Calu3 (cell line): ENCODE measurements around the gene HLA-B. TPM values are rescaled to one million over a fixed set of nuclear protein-coding genes. Genes with fewer than 3 reads are reported as not detected.

Experiments
- BruUV-seq: library from RNA; stranded (reverse); fragments of 400-500 nt; replicated peaks from 2 replicates; lab custom pipeline; 2021; lab: Mats Ljungman, UMichigan
- CTCF ChIA-PET: fragments of 300-600 bp; sonication (Branson Sonifier 250); formaldehyde crosslinking; loops from one replicate; lab custom pipeline; 2022; ENCODE audit warnings: antibody characterized with exemption; lab: Charles Lee
- DNase-seq: peaks from one replicate; pipeline ENCODE4 v3.0.0; 2022
- H3K27ac Mint-ChIP-seq: one replicate; pipeline ENCODE4 v1.8.0; 2022; ENCODE audit warnings: mixed read lengths; ENCODE audit not compliant: unreplicated experiment
- H3K27me3 Mint-ChIP-seq: one replicate; pipeline ENCODE4 v1.8.0; 2022; ENCODE audit warnings: mixed read lengths; ENCODE audit not compliant: unreplicated experiment
- H3K36me3 Mint-ChIP-seq: one replicate; pipeline ENCODE4 v1.8.0; 2022; ENCODE audit warnings: mild to moderate bottlenecking, moderate library complexity, mixed read lengths; ENCODE audit not compliant: insufficient read depth, unreplicated experiment
- H3K4me1 Mint-ChIP-seq: one replicate; pipeline ENCODE4 v1.8.0; 2022; ENCODE audit warnings: mild to moderate bottlenecking, low read depth, mixed read lengths; ENCODE audit not compliant: unreplicated experiment
- H3K4me3 Mint-ChIP-seq: one replicate; pipeline ENCODE4 v1.8.0; 2022; ENCODE audit warnings: mild to moderate bottlenecking, low read depth, moderate library complexity, mixed read lengths; ENCODE audit not compliant: unreplicated experiment
- H3K9me3 Mint-ChIP-seq: one replicate; pipeline ENCODE4 v1.8.0; 2022; ENCODE audit warnings: low read depth, mixed read lengths; ENCODE audit not compliant: unreplicated experiment
- intact Hi-C: fragments of 100-400 bp; cut with micrococcal nuclease; formaldehyde crosslinking; loops from one replicate; pipeline ENCODE4 v1.10.0; 2022; ENCODE audit not compliant: unreplicated experiment
- total RNA-seq: library from RNA; stranded (reverse); gene quantifications from 2 replicates; pipeline ENCODE4 v1.2.3, GENCODE V29; 2022
- TF ChIP-seq, protein P1 (sequence below): fragments of 200-600 bp; IDR thresholded peaks from one replicate; pipeline ENCODE4 v1.8.0; 2022; ENCODE audit warnings: antibody characterized with exemption; ENCODE audit not compliant: unreplicated experiment

The HLA-B gene
- total RNA-seq, 1 experiment from 2014 or later, result 1,078 TPM

DNA sequence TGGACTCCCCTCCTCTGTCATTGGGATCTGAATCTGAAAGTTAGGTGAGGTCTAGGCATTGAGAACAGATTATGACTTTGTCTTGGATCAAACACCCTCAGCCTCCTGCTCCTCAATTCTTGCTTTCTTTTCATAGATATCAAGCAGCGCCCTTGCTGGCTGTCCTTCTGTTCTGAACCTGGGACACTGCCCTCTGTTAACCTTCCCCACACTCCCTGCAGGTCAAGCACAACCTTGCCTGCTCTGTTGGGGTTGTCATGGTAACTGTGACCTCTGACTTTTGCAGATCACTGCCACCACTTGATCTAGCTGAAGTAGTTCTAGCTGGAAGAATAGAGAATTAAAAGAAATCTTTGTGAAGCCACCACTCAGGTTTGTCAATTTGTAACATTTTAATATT, 30.0 kb upstream of the HLA-B start:
- Mint-ChIP-seq H3K27me3 (peaks cover 58% of the 10 kb centered on the region), H3K9me3 (peaks cover 2% of the 10 kb centered on the region), H3K27ac (no peak overlapping the region), H3K36me3 (no peaks in the 10 kb centered on the region), H3K4me3 (no peak overlapping the region), H3K4me1 (no peaks in the 10 kb centered on the region)
- no peak for DNase-seq
- no TSS peak for BruUV-seq
- CTCF ChIA-PET, result interaction anchor here (0.6 kb wide), 1 partner anchor 1184 kb away, joined by 3 read pairs; no protein-coding TSS in a partner anchor
- TF ChIP-seq, protein P1, sequence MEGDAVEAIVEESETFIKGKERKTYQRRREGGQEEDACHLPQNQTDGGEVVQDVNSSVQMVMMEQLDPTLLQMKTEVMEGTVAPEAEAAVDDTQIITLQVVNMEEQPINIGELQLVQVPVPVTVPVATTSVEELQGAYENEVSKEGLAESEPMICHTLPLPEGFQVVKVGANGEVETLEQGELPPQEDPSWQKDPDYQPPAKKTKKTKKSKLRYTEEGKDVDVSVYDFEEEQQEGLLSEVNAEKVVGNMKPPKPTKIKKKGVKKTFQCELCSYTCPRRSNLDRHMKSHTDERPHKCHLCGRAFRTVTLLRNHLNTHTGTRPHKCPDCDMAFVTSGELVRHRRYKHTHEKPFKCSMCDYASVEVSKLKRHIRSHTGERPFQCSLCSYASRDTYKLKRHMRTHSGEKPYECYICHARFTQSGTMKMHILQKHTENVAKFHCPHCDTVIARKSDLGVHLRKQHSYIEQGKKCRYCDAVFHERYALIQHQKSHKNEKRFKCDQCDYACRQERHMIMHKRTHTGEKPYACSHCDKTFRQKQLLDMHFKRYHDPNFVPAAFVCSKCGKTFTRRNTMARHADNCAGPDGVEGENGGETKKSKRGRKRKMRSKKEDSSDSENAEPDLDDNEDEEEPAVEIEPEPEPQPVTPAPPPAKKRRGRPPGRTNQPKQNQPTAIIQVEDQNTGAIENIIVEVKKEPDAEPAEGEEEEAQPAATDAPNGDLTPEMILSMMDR, result no peak
- intact Hi-C loops, result no loop called here

DNA sequence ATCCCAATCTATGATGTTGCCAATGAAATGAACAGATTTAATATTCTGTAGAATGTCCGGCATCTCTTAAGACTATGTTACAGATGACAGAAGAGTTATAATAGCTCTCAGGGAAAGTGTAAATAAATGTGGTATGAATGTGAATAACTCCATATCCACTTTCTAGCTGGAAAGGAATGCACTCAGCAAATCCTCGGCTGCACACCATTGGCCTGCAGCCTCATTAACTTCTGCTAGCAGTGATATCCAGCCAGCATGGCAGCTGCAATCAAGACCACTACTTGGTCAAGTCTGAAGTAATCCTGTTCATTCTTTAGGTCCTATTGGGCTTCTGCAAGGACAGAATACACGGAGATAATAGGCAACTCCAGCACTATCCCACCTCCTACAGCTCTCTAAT, 29.1 kb upstream of the HLA-B start:
- BruUV-seq, result no TSS peak
- H3K27ac Mint-ChIP-seq, result no peak overlapping the region
- TF ChIP-seq, protein P1, result no peak

DNA sequence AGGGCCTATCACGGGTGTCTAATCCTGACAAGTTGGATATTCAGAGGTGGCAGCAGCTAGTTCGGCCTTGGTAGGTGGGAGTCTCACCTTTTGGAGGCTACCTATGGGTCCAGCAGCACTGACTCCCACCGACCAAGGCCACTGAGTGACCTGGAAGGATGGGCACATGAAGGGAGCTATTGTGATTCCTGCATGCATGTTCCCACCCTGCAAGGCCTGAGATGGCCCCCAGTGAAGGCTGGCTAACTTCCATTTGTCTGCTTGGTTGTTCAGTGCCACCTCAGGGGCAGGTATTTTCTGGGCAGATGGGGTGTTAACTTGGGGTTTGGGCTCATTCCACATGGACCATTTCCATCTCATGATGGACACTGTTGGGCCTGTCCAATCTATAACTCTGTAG, 28.1 kb upstream of the HLA-B start:
- no peak for DNase-seq
- TF ChIP-seq, protein P1, result no peak
- CTCF ChIA-PET, result no interaction called here
- intact Hi-C loops, result no loop called here
- no TSS peak for BruUV-seq
- Mint-ChIP-seq H3K27me3 (peaks cover 78% of the 10 kb centered on the region), H3K36me3 (no peaks in the 10 kb centered on the region), H3K4me3 (no peak overlapping the region), H3K27ac (no peak overlapping the region), H3K4me1 (no peaks in the 10 kb centered on the region), H3K9me3 (peaks cover 2% of the 10 kb centered on the region)

More for the DNA sequence above, 29.1 kb upstream of the HLA-B start:
- Mint-ChIP-seq H3K27me3 (peaks cover 67% of the 10 kb centered on the region), H3K4me1 (no peaks in the 10 kb centered on the region), H3K36me3 (no peaks in the 10 kb centered on the region), H3K9me3 (peaks cover 2% of the 10 kb centered on the region), H3K4me3 (no peak overlapping the region)
- no peak for DNase-seq
- CTCF ChIA-PET, result no interaction called here
- intact Hi-C loops, result no loop called here

DNA sequence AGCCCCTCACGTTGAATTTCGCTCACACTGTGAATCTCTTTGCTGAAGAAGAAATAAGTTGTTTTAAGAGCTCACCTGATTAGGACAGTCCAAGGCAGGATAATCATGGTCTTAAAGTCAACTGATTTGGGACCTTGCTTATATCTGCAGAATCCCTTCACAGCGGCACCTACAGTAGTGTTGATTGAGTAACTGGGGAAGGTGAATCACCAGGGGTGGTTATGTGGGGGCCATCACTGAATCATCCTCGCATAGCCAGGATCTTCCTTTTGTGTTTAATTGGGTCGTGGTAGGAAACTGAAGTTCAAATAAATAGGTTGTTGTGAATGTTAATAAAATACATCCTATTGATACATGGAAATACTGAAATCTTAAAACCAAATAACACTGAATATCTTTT, 26.2 kb upstream of the HLA-B start:
- Mint-ChIP-seq H3K4me3 (no peak overlapping the region), H3K27me3 (peaks cover 97% of the 10 kb centered on the region), H3K9me3 (no peaks in the 10 kb centered on the region), H3K4me1 (no peaks in the 10 kb centered on the region), H3K36me3 (no peaks in the 10 kb centered on the region), H3K27ac (no peak overlapping the region)
- BruUV-seq, result no TSS peak
- TF ChIP-seq, protein P1, result no peak
- CTCF ChIA-PET, result interaction anchor here (1.1 kb wide), 1 partner anchor 16 kb away, joined by 4 read pairs; no protein-coding TSS in a partner anchor
- intact Hi-C loops, result no loop called here
- DNase-seq, result no peak
